ENCODE data around the gene NHS. TPM values are rescaled to one million over a fixed set of nuclear protein-coding genes. Genes with fewer than 3 reads are reported as not detected.

Gene NHS
- total RNA-seq, 1 experiment from 2014 or later = 5.7 TPM

GRCh38 chrX:17440258-17440657 lies 65.3 kb downstream of the NHS start:
- intact Hi-C loops (cut with micrococcal nuclease) = no loop called here
- ATAC-seq = no peak
- DNase-seq (ENCODE audit: low read depth, low spot score) = no peak
- H3K27me3 ChIP-seq (ENCODE audit: insufficient read depth, low read length) = no peaks in the 10 kb centered on the region
- ChIA-PET RAD21 (ENCODE audit: low non-redundant PET in 1 of 2, low total read pairs in 2 of 2, uncharacterized antibody in 2 of 2, unreplicated experiment in 2 of 2) (interaction anchor here in 1 of 2 experiments (0.7 kb wide), 1 partner anchor 18 kb away, joined by 3 read pairs; no protein-coding TSS in a partner anchor), CTCF (no interaction called here), POLR2A (no interaction called here)
- H3K9me3 ChIP-seq (ENCODE audit: control insufficient read depth in 1 of 2, insufficient read depth in 1 of 2, low read depth in 1 of 2, low read length in 2 of 2) = no peaks in the 10 kb centered on the region
- TF ChIP-seq ZNF274 (IDR thresholded peaks at IDR 0.05; ENCODE audit: low read depth, low read length) (no peak), EZH2phosphoT487 (IDR thresholded peaks at IDR 0.05; ENCODE audit: borderline replicate concordance) (no peak), SRF (IDR thresholded peaks at IDR 0.05; ENCODE audit: low read depth) (no peak), CEBPB (IDR thresholded peaks at IDR 0.05; ENCODE audit: low read depth) (no peak), EZH2 (IDR thresholded peaks at IDR 0.05) (no peak), CTCF (IDR thresholded peaks at IDR 0.05 in 2 of 3, conservative IDR thresholded peaks at IDR 0.05 in 1 of 3; ENCODE audit: borderline replicate concordance in 1 of 3, insufficient read depth in 1 of 3, low read depth in 2 of 3, low read length in 2 of 3) (no peak), FOSL1 (IDR thresholded peaks at IDR 0.05; ENCODE audit: low read depth) (no peak), POLR2A (IDR thresholded peaks at IDR 0.05; ENCODE audit: borderline replicate concordance, extremely low read depth, insufficient read depth, insufficient read length) (no peak), POLR2AphosphoS5 (IDR thresholded peaks at IDR 0.05; ENCODE audit: low read depth, low read length) (no peak), SP1 (IDR thresholded peaks at IDR 0.05; ENCODE audit: low read depth) (no peak), RAD21 (IDR thresholded peaks at IDR 0.05; ENCODE audit: low read depth) (no peak), MAX (IDR thresholded peaks at IDR 0.05) (no peak), ATF3 (IDR thresholded peaks at IDR 0.05) (no peak), JUND (IDR thresholded peaks at IDR 0.05) (no peak), REST (IDR thresholded peaks at IDR 0.05; ENCODE audit: low read depth) (no peak), ZBTB33 (IDR thresholded peaks at IDR 0.05; ENCODE audit: extremely low read depth, insufficient replicate concordance, low read length) (no peak), SIN3A (IDR thresholded peaks at IDR 0.05; ENCODE audit: low read depth) (no peak)
- no peaks in the 10 kb centered on the region for H3K79me2 ChIP-seq (ENCODE audit: insufficient read depth, low read length)
- no peaks in the 10 kb centered on the region for H4K20me1 ChIP-seq (ENCODE audit: insufficient read depth)
- H3K9me2 ChIP-seq (ENCODE audit: insufficient read depth) = no peaks in the 10 kb centered on the region
- H3K9ac ChIP-seq (ENCODE audit: low read length) = no peak overlapping the region
- BruUV-seq (replicated peaks) = no TSS peak
- H3K4me3 ChIP-seq (replicated peaks in 1 of 2; ENCODE audit: low read depth in 1 of 2, low read length in 2 of 2) = no peak overlapping the region
- H3K27ac ChIP-seq (ENCODE audit: low read depth, low read length) = no peak overlapping the region
- no peak overlapping the region for H3K4me2 ChIP-seq (ENCODE audit: low read length)
- no peak overlapping the region for H2AFZ ChIP-seq (ENCODE audit: low read depth, low read length, poor library complexity, severe bottlenecking)
- H3K36me3 ChIP-seq (ENCODE audit: control insufficient read depth in 1 of 2, insufficient read depth in 2 of 2, low read length in 2 of 2) = no peaks in the 10 kb centered on the region
- peaks cover 0 to 9% of the 10 kb centered on the region in 2 experiments; a peak in 1 of 4 replicates for H3K4me1 ChIP-seq (ENCODE audit: control insufficient read depth in 1 of 2, insufficient read depth in 2 of 2, low read length in 2 of 2)
